Body of pancreas (tissue), 4 donors: ENCODE data around the gene KIAA0930. TPM values are rescaled to one million over a fixed set of nuclear protein-coding genes. Genes with fewer than 3 reads are reported as not detected.

Experiments
- ATAC-seq: fragments of 150-250 bp; one replicate; pipeline ENCODE4 v1.9.1; 2016
- DNase-seq, 4 donors: peaks; one replicate each; pipeline ENCODE4 v3.0.0-alpha.2; 2019
- H3K27ac ChIP-seq, 4 donors: fragments of 200-600 bp; sonication (generic); 1 replicate in 3 of 4; 2 replicates in 1 of 4; pipeline versions ENCODE4 v1.5.1 to v1.6.1; 2016 to 2019; ENCODE audit warnings: mild to moderate bottlenecking in 1 of 4, mixed read lengths in 1 of 4, moderate library complexity in 1 of 4
- H3K27me3 ChIP-seq, 2 donors: fragments of 200-600 bp; sonication (generic); one replicate each; pipeline ENCODE4 v1.6.0; 2016; ENCODE audit warnings: mild to moderate bottlenecking in 1 of 2
- H3K36me3 ChIP-seq, 2 donors: fragments of 200-600 bp; sonication (generic); replicated peaks in 1 of 2; 2 replicates each; pipeline ENCODE4 v1.5.1; 2016; ENCODE audit warnings: low read depth in 2 of 2; ENCODE audit not compliant: insufficient read depth in 1 of 2
- H3K4me1 ChIP-seq: fragments of 200-600 bp; sonication (generic); one replicate; pipeline ENCODE4 v1.6.0; 2016
- H3K4me3 ChIP-seq, 2 donors: fragments of 200-600 bp; sonication (generic); 1 replicate in 1 of 2; 2 replicates in 1 of 2; pipeline ENCODE4 v1.5.1; 2016 to 2019
- H3K9me3 ChIP-seq, 3 donors: fragments of 200-600 bp; sonication (generic); 1 replicate in 2 of 3; 2 replicates in 1 of 3; pipeline ENCODE4 v1.5.1; 2016
- POLR2A ChIP-seq, 3 donors: fragments of 450-650 bp; IDR thresholded peaks; one replicate each; pipeline ENCODE4 v1.6.1; 2016; ENCODE audit warnings: antibody characterized with exemption in 3 of 3, mild to moderate bottlenecking in 2 of 3
- WGBS, 2 donors: methylation state at CpG; one replicate each; pipeline ENCODE4 v1.1.5; 2017; 5-methylcytosine and 5-hydroxymethylcytosine counted together
- intact Hi-C: fragments of 100-400 bp; cut with DNase I; formaldehyde crosslinking; loops from one replicate; pipeline ENCODE4 v1.15.1; 2023
- total RNA-seq, 2 donors: library from RNA; depleted of rRNA; stranded (reverse); fragments of >200 nt; gene quantifications; one replicate each; pipeline ENCODE4 v1.1.0, GENCODE V29; 2016
- TF ChIP-seq, protein P1 (sequence below), 7 experiments: fragments of 450-650 bp in 4 of 7; fragments of 200-600 bp in 3 of 7; sonication (generic) in 3 of 7; IDR thresholded peaks; one replicate each; pipeline ENCODE4 v1.5.1; 2016 to 2019; ENCODE audit warnings: antibody characterized with exemption in 7 of 7

Gene KIAA0930
- 10 to 100 TPM; 14.2 to 17.9 TPM for total RNA-seq

- 19 to 50% methylated on average over 10 to 23 of the region's 66 CpGs for WGBS, 2 donors
- peak within 1 kb of the TSS; percentile 62 to 80 (median 74) for H3K27ac ChIP-seq
- TF ChIP-seq, protein P1, sequence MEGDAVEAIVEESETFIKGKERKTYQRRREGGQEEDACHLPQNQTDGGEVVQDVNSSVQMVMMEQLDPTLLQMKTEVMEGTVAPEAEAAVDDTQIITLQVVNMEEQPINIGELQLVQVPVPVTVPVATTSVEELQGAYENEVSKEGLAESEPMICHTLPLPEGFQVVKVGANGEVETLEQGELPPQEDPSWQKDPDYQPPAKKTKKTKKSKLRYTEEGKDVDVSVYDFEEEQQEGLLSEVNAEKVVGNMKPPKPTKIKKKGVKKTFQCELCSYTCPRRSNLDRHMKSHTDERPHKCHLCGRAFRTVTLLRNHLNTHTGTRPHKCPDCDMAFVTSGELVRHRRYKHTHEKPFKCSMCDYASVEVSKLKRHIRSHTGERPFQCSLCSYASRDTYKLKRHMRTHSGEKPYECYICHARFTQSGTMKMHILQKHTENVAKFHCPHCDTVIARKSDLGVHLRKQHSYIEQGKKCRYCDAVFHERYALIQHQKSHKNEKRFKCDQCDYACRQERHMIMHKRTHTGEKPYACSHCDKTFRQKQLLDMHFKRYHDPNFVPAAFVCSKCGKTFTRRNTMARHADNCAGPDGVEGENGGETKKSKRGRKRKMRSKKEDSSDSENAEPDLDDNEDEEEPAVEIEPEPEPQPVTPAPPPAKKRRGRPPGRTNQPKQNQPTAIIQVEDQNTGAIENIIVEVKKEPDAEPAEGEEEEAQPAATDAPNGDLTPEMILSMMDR (IDR thresholded peaks at IDR 0.05): no peak
- no peak for TF ChIP-seq POLR2A (IDR thresholded peaks at IDR 0.05)
- peak; percentile 82 for ATAC-seq
- no peaks in the 10 kb centered on the region for H3K9me3 ChIP-seq
- H3K4me3 ChIP-seq: peak within 1 kb of the TSS; percentile 23 to 26
- DNase-seq: peak; percentile 76 to 83 (median 82)
- H3K4me1 ChIP-seq: peaks cover 58% of the 10 kb centered on the region
- intact Hi-C loops: no loop called here
- H3K27me3 ChIP-seq: no peaks in the 10 kb centered on the region
- no peaks in the 10 kb centered on the region for H3K36me3 ChIP-seq
Measured at GRCh38 chr22:45240810-45241631, at the start of gene KIAA0930. Gene KIAA0930 (minus strand): TSS chr22:45240894. CDS start chr22:45240703, 191 bp downstream.

- Histone ChIP-seq H3K27me3 (no peaks in the 10 kb centered on the region), H3K36me3 (no peaks in the 10 kb centered on the region), H3K4me3 (no peak overlapping the region), H3K4me1 (peaks cover 12% of the 10 kb centered on the region), H3K27ac (no peak overlapping the region), H3K9me3 (no peaks in the 10 kb centered on the region)
- TF ChIP-seq, protein P1 (IDR thresholded peaks at IDR 0.05): no peak
- TF ChIP-seq POLR2A (IDR thresholded peaks at IDR 0.05): no peak
- intact Hi-C loops: no loop called here
- WGBS, 2 donors: 66 to 76% methylated on average over 9 to 12 of the region's 12 CpGs
- no peak for DNase-seq
- ATAC-seq: no peak
Measured at GRCh38 chr22:45286854-45287551, 46.3 kb upstream of the KIAA0930 start.

- H3K36me3 ChIP-seq: no peaks in the 10 kb centered on the region
- ATAC-seq (peak; percentile 3), DNase-seq (no peak)
- TF ChIP-seq POLR2A (IDR thresholded peaks at IDR 0.05): no peak
- TF ChIP-seq, protein P1 (IDR thresholded peaks at IDR 0.05): no peak
- 72 to 75% methylated on average over 12 to 16 of the region's 16 CpGs for WGBS, 2 donors
- H3K4me3 ChIP-seq: no peak overlapping the region
- no peak overlapping the region for H3K27ac ChIP-seq
- H3K4me1 ChIP-seq: peaks cover 12% of the 10 kb centered on the region
- H3K27me3 ChIP-seq: no peaks in the 10 kb centered on the region
- intact Hi-C loops: no loop called here
- no peaks in the 10 kb centered on the region for H3K9me3 ChIP-seq
Measured at GRCh38 chr22:45285263-45286058, 44.8 kb upstream of the KIAA0930 start.

GRCh38 chr22:45284705-45285262, 44.1 kb upstream of the KIAA0930 start, which contains the start of gene UPK3A:
Gene UPK3A (plus strand): TSS chr22:45284949. CDS start chr22:45285014, 65 bp downstream.
- intact Hi-C loops: no loop called here
- Histone ChIP-seq H3K27me3 (no peaks in the 10 kb centered on the region), H3K9me3 (no peaks in the 10 kb centered on the region), H3K36me3 (no peaks in the 10 kb centered on the region), H3K4me3 (no peak within 1 kb of the TSS), H3K4me1 (peaks cover 12% of the 10 kb centered on the region), H3K27ac (no peak within 1 kb of the TSS)
- WGBS, 2 donors: 0 to 2% methylated on average over 8 to 41 of the region's 46 CpGs
- TF ChIP-seq, protein P1 (IDR thresholded peaks at IDR 0.05): peak in 1 of 7 experiments; percentile 24
- TF ChIP-seq POLR2A (IDR thresholded peaks at IDR 0.05): no peak
- ATAC-seq (peak; percentile 96), DNase-seq (peak; percentile 76 to 89 (median 82))
